CD4-positive, alpha-beta memory T cell (primary cell): ENCODE results near the gene PMVK. TPM values are rescaled to one million over a fixed set of nuclear protein-coding genes. Genes with fewer than 3 reads are reported as not detected.

Experiments used
- CTCF ChIA-PET: fragments of 350-600 bp; sonication (Branson Sonifier 250); formaldehyde crosslinking; loops from one replicate; lab custom pipeline; 2021; ENCODE audit warnings: inconsistent platforms; ENCODE audit not compliant: partially characterized antibody; lab: Charles Lee
- POLR2A ChIA-PET: fragments of 350-600 bp; sonication (Branson Sonifier 250); formaldehyde crosslinking; loops from one replicate; lab custom pipeline; 2021; ENCODE audit not compliant: partially characterized antibody; lab: Charles Lee
- DNase-seq, 5 donors: peaks; one replicate each; pipeline versions ENCODE4 v3.0.0 to v3.0.0-alpha.2; 2020 to 2022; ENCODE audit warnings: mixed read lengths in 1 of 5
- H3K27ac ChIP-seq: one replicate; pipeline ENCODE4 v1.7.0; 2013; ENCODE audit warnings: low read depth, low read length
- H3K27me3 ChIP-seq: 2 replicates; pipeline ENCODE4 v1.7.0; 2013; ENCODE audit warnings: mild to moderate bottlenecking, low read length, moderate library complexity; ENCODE audit not compliant: insufficient read depth
- H3K36me3 ChIP-seq: 2 replicates; pipeline ENCODE4 v1.7.0; 2013; ENCODE audit warnings: mild to moderate bottlenecking, low read length, moderate library complexity; ENCODE audit not compliant: insufficient read depth
- H3K4me1 ChIP-seq: 2 replicates; pipeline ENCODE4 v1.7.0; 2013; ENCODE audit warnings: mild to moderate bottlenecking, low read length, moderate library complexity; ENCODE audit not compliant: insufficient read depth
- H3K4me3 ChIP-seq, 2 donors: one replicate each; pipeline ENCODE4 v1.7.0; 2013; ENCODE audit warnings: low read length in 2 of 2, mild to moderate bottlenecking in 1 of 2
- H3K9me3 ChIP-seq, 2 donors: one replicate each; pipeline ENCODE4 v1.7.0; 2013; ENCODE audit warnings: low read length in 2 of 2, control low read depth in 1 of 2; ENCODE audit not compliant: control insufficient read depth in 1 of 2
- H3K27ac Mint-ChIP-seq, 7 donors: one replicate each; pipeline ENCODE4 v1.8.0; 2020 to 2021; ENCODE audit warnings: mixed read lengths in 7 of 7, mild to moderate bottlenecking in 6 of 7, inconsistent platforms in 3 of 7, moderate library complexity in 3 of 7
- H3K27me3 Mint-ChIP-seq, 2 donors: one replicate each; pipeline ENCODE4 v1.8.0; 2020 to 2021; ENCODE audit warnings: mixed read lengths in 2 of 2
- H3K36me3 Mint-ChIP-seq, 2 donors: one replicate each; pipeline ENCODE4 v1.8.0; 2020 to 2021; ENCODE audit warnings: mixed read lengths in 2 of 2, inconsistent platforms in 1 of 2, mild to moderate bottlenecking in 1 of 2
- H3K4me1 Mint-ChIP-seq, 4 donors: one replicate each; pipeline ENCODE4 v1.8.0; 2020 to 2021; ENCODE audit warnings: mixed read lengths in 4 of 4, mild to moderate bottlenecking in 1 of 4
- H3K4me3 Mint-ChIP-seq, 8 donors: one replicate each; pipeline ENCODE4 v1.8.0; 2020 to 2021; ENCODE audit warnings: mixed read lengths in 8 of 8, mild to moderate bottlenecking in 7 of 8, moderate library complexity in 6 of 8, inconsistent platforms in 3 of 8
- H3K9me3 Mint-ChIP-seq, 8 donors: one replicate each; pipeline ENCODE4 v1.8.0; 2020 to 2021; ENCODE audit warnings: mixed read lengths in 8 of 8, mild to moderate bottlenecking in 5 of 8, inconsistent platforms in 3 of 8, moderate library complexity in 1 of 8
- intact Hi-C: fragments of 100-400 bp; cut with micrococcal nuclease; formaldehyde crosslinking; loops from one replicate; pipeline ENCODE4 v1.15.1; 2023
- polyA plus RNA-seq, 2 donors: library from polyadenylated mRNA; unstranded; fragments of 300-500 nt; fragmentation: Illumina TruSeq; gene quantifications; one replicate each; pipeline ENCODE4 v1.2.3, GENCODE V29; 2021
- total RNA-seq, 2 experiments: library from RNA; stranded (reverse); gene quantifications; one replicate each; pipeline ENCODE4 v1.2.3, GENCODE V29; 2021

The PMVK gene
- total and polyA plus RNA-seq, 4 experiments from 2014 or later, result 17.6 to 87.0 (median 41.4) TPM

DNA sequence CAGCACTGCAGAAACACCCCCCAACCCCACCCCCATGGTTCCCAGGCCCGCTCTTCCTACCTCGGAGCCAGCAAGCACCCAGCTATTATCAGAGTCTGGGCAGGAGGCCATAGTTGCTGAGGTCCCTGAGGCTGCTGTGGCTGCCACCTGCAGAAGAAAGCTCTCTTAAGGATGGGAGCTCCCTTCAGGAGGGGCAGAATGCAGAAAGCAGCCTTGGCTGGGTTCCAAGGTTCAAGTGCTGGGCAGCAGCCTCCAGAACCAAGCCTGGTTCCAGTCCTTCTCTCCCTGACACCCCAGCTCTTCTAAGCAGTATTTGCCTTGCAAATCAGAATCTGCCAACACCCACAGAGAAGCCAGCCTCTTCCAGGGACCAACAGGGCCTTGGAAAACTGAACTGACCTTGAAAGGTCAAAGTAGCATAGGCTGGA lies 17.1 kb upstream of the PMVK start:
- Histone ChIP-seq H3K27ac (peak overlapping the region; percentile 100), H3K4me1 (peaks cover 73% of the 10 kb centered on the region), H3K9me3 (no peaks in the 10 kb centered on the region), H3K36me3 (peaks cover 26% of the 10 kb centered on the region), H3K4me3 (peak overlapping the region; percentile 80 to 90), H3K27me3 (no peaks in the 10 kb centered on the region)
- Mint-ChIP-seq H3K4me1 (peaks cover 48 to 91% (median 81%) of the 10 kb centered on the region in 4 donors), H3K36me3 (peaks cover 39 to 60% of the 10 kb centered on the region in 2 donors), H3K27me3 (no peaks in the 10 kb centered on the region), H3K9me3 (peaks cover 0 to 3% (median 0%) of the 10 kb centered on the region in 8 donors), H3K27ac (peak overlapping the region; percentile 98 to 100 (median 100)), H3K4me3 (peak overlapping the region; percentile 94 to 100 (median 98))
- peak in 1 of 5 donors; percentile 40 for DNase-seq
- ChIA-PET POLR2A (interaction anchor here (1.5 to 41.7 kb wide), 5 partner anchors 12 to 348 kb away, joined by 3 to 1543 read pairs (median 58); partner anchors contain the start of genes CKS1B, FLAD1, LENEP and SHC1), CTCF (interaction anchor here (4.8 to 6.8 kb wide), 3 partner anchors 16 to 63 kb away, joined by 30 to 70 read pairs (median 65); partner anchors contain the start of gene PMVK)
- intact Hi-C loops, result loop anchor here (2.0 kb wide), 1 partner anchor 395 kb away; the partner anchor contains the start of gene UBE2Q1

DNA sequence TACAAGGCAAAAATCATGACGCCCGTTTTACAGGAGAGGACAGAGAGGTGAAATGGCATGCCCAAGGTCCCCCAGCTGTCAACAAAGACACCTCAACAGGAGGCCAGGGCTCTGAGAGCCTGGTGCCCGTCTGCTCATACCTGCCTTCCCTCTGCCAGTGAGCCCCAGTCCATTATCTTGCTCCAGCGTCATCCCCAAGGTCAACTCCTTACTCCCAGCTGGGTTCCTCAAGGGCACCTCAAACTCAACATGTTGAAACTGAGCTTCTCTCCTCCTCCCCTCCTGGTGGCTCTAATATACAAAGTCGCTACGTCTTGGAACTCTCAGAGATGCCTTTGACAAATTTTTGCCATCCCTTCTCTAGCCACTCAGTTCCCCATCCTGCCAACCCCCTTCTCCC lies 16.1 kb upstream of the PMVK start:
- Histone ChIP-seq H3K4me1 (peaks cover 82% of the 10 kb centered on the region), H3K27me3 (no peaks in the 10 kb centered on the region), H3K9me3 (no peaks in the 10 kb centered on the region), H3K4me3 (peak overlapping the region; percentile 15 to 80), H3K36me3 (peaks cover 27% of the 10 kb centered on the region), H3K27ac (peak overlapping the region; percentile 100)
- H3K4me1 Mint-ChIP-seq, result peaks cover 47 to 85% (median 77%) of the 10 kb centered on the region in 4 donors
- peak in 1 of 5 donors; percentile 16 for DNase-seq
- ChIA-PET CTCF (interaction anchor here (0.6 to 6.8 kb wide), 9 partner anchors 9 to 107 kb away, joined by 3 to 70 read pairs (median 4); partner anchors contain the start of genes ADAM15, PMVK and PYGO2), POLR2A (interaction anchor here (1.0 to 41.7 kb wide), 9 partner anchors 9 to 347 kb away, joined by 3 to 1543 read pairs (median 7); partner anchors contain the start of genes ADAM15, CKS1B, FLAD1 and KRTCAP2)
- H3K9me3 Mint-ChIP-seq, result peaks cover 0 to 3% (median 0%) of the 10 kb centered on the region in 8 donors
- intact Hi-C loops, result no loop called here
- H3K27me3 Mint-ChIP-seq, result no peaks in the 10 kb centered on the region
- H3K36me3 Mint-ChIP-seq, result peaks cover 42 to 61% of the 10 kb centered on the region in 2 donors
- peak overlapping the region; percentile 98 to 100 (median 100) for H3K27ac Mint-ChIP-seq
- H3K4me3 Mint-ChIP-seq, result peak overlapping the region; percentile 94 to 100 (median 98)

DNA sequence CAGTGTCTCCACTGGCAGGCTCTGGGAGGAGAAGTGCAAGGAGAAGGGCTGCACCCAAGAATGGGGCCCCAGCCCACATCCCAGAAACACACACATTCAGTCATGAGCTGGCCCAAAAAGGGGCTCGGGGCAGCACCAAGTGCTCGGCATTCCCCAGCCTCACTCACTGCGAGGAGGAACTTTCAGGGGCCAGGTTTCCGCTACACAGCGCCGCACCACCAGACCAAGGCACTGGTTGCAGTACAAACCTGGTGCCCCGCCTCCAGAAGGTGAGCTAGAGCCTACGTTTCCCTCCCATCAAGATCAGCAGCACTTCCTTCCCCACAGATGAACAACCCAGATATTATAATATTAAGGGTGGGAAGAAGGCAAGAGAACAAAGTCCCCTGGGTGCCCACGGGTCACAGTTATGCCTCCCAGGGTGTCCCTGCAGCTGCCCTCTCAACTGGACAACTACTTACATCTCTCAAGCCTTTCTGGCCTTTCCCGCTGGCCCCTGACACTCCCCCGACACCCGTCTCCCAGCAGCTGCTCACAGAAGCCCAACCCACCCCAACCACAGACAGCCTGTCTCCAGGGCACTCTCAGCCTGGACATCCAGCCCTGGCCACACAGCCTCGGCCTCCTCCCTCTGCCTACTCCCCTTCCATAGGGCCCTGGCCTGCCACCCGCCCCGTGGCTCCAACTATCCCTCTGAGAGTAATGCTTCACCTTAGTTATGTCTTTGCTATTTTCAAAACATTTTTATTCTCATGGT lies 15.6 kb upstream of the PMVK start:
- H3K9me3 ChIP-seq, result no peaks in the 10 kb centered on the region
- H3K27me3 Mint-ChIP-seq, result no peaks in the 10 kb centered on the region
- peaks cover 43 to 65% of the 10 kb centered on the region in 2 donors for H3K36me3 Mint-ChIP-seq
- peaks cover 32% of the 10 kb centered on the region for H3K36me3 ChIP-seq
- H3K27me3 ChIP-seq, result no peaks in the 10 kb centered on the region
- peak overlapping the region; percentile 94 to 100 (median 98) for H3K4me3 Mint-ChIP-seq
- intact Hi-C loops, result no loop called here
- peaks cover 47 to 80% (median 72%) of the 10 kb centered on the region in 4 donors for H3K4me1 Mint-ChIP-seq
- peak overlapping the region; percentile 100 for H3K27ac ChIP-seq
- peak; percentile 72 to 89 (median 78) for DNase-seq
- POLR2A ChIA-PET, result interaction anchor here (0.8 to 41.7 kb wide), 10 partner anchors 8 to 221 kb away, joined by 3 to 1543 read pairs (median 6); partner anchors contain the start of genes ADAM15, CKS1B, FLAD1 and KRTCAP2
- CTCF ChIA-PET, result interaction anchor here (0.6 to 6.8 kb wide), 10 partner anchors 9 to 571 kb away, joined by 3 to 70 read pairs (median 4); partner anchors contain the start of genes ADAM15, PMVK and PYGO2
- peaks cover 79% of the 10 kb centered on the region for H3K4me1 ChIP-seq
- H3K9me3 Mint-ChIP-seq, result peaks cover 0 to 3% (median 0%) of the 10 kb centered on the region in 8 donors
- H3K27ac Mint-ChIP-seq, result peak overlapping the region; percentile 98 to 100 (median 100)
- peak overlapping the region; percentile 43 to 80 for H3K4me3 ChIP-seq

DNA sequence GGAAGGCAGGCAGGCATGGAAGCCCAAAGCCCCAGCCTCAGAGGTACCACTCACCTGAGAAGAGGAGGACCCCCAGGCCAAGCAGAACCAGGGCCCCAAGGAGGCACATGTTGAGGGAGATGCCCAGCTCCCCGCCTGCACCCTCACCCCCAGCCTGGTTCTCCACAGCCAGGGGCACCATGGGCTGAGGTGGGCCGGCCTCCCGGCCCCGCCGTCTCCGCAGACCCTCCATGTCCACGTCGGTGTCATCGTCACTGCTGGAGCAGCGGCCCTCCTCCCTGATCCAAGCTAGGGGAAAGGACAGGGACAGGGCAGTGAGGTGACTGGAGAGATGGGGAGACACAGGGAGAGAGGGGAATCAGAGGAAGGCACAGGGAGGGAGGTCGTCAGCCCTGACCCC lies 11.6 kb upstream of the PMVK start:
- CTCF ChIA-PET, result interaction anchor here (4.4 kb wide), 1 partner anchor 12 kb away, joined by 14 read pairs; the partner anchor contains the start of gene PMVK
- H3K36me3 Mint-ChIP-seq, result peaks cover 37 to 75% of the 10 kb centered on the region in 2 donors
- peak in 1 of 5 donors; percentile 37 for DNase-seq
- POLR2A ChIA-PET, result interaction anchor here (0.6 to 2.1 kb wide), 6 partner anchors 7 to 62 kb away, joined by 3 to 6 read pairs (median 3); partner anchors contain the start of genes FLAD1 and PYGO2
- H3K9me3 Mint-ChIP-seq, result peaks cover 0 to 2% (median 0%) of the 10 kb centered on the region in 8 donors
- no peak overlapping the region for H3K4me3 ChIP-seq
- no peaks in the 10 kb centered on the region for H3K9me3 ChIP-seq
- H3K4me1 Mint-ChIP-seq, result peaks cover 41 to 66% (median 57%) of the 10 kb centered on the region in 4 donors
- H3K4me3 Mint-ChIP-seq, result no peak overlapping the region
- no peaks in the 10 kb centered on the region for H3K27me3 Mint-ChIP-seq
- H3K27ac ChIP-seq, result peak overlapping the region; percentile 29
- peaks cover 62% of the 10 kb centered on the region for H3K36me3 ChIP-seq
- H3K27ac Mint-ChIP-seq, result peak overlapping the region in 5 of 7 donors; percentile 70 to 98 (median 84)
- H3K27me3 ChIP-seq, result no peaks in the 10 kb centered on the region
- intact Hi-C loops, result no loop called here
- peaks cover 72% of the 10 kb centered on the region for H3K4me1 ChIP-seq

DNA sequence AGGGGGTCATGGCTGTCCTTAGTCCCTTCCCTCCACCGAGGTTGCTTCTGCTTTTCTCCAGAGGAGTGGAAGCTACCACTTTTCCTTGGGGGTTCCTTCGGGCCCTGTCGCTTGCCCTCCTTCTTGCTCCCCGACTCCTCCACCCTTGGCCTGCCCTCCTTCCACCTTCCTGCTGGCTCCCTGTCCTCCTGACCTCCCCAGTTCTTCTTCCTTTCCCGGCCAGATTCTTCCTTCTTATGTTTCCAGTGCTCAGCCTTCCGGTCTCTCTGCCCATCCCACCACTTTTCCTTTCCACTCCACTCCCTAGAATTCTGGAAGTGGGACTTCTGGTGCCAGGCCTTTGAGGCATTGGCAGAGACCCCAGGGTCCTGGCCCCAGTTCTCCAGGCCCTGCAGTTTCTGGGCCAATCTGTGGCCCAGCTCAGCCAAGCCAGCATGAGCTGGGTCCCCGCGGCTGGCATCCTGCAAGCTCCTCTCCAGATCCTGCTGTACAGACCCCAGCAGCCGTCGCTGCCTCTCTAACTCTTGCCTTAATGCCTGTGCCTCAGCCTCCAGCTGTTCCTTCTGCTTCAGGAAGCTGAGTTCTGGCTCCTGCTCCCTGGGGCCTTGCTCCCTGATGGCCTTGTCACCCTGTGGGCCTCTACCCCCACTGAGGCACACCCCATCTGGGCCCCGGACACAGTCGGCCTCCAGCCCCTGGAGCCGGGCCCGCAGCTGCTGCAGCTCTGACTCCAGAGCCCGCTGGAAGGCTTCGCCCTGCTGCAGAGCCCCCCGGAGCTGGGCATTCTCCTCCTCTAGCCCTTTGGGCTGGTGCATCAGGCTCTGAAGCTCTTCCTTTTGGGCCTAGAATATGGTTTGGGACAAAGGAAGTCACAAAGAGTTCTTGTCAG lies 9.7 kb upstream of the PMVK start:
- intact Hi-C loops, result no loop called here
- POLR2A ChIA-PET, result interaction anchor here (1.1 to 2.0 kb wide), 4 partner anchors 9 to 139 kb away, joined by 3 to 11 read pairs (median 3); partner anchors contain the start of genes PMVK and ZBTB7B
- CTCF ChIA-PET, result interaction anchor here (0.9 to 4.4 kb wide), 6 partner anchors 10 to 465 kb away, joined by 3 to 14 read pairs (median 4); partner anchors contain the start of genes ADAM15 and PMVK
- Histone ChIP-seq H3K9me3 (no peaks in the 10 kb centered on the region), H3K4me1 (peaks cover 72% of the 10 kb centered on the region), H3K4me3 (no peak overlapping the region), H3K36me3 (peaks cover 58% of the 10 kb centered on the region), H3K27ac (peak overlapping the region; percentile 82), H3K27me3 (no peaks in the 10 kb centered on the region)
- Mint-ChIP-seq H3K36me3 (peaks cover 29 to 64% of the 10 kb centered on the region in 2 donors), H3K27ac (peak overlapping the region; percentile 51 to 97 (median 84)), H3K4me1 (peaks cover 40 to 66% (median 55%) of the 10 kb centered on the region in 4 donors), H3K27me3 (no peaks in the 10 kb centered on the region), H3K4me3 (no peak overlapping the region), H3K9me3 (peaks cover 0 to 2% (median 0%) of the 10 kb centered on the region in 8 donors)
- DNase-seq, result peak in 1 of 5 donors; percentile 29
